CD4-positive, alpha-beta T cell treated with Interleukin-4 for 1 hour (primary cell): ENCODE results near the gene TP53.

Experiments
- DNase-seq, 2 donors: peaks; one replicate each; pipeline ENCODE4 v3.0.0-alpha.2; 2020 to 2022

Gene TP53

GRCh38 chr17:7687072-7687907, at the start of gene TP53:
Gene TP53 (minus strand): TSS chr17:7687490. CDS start chr17:7676594, 10,896 bp downstream.
- peak; percentile 92 for DNase-seq

DNA sequence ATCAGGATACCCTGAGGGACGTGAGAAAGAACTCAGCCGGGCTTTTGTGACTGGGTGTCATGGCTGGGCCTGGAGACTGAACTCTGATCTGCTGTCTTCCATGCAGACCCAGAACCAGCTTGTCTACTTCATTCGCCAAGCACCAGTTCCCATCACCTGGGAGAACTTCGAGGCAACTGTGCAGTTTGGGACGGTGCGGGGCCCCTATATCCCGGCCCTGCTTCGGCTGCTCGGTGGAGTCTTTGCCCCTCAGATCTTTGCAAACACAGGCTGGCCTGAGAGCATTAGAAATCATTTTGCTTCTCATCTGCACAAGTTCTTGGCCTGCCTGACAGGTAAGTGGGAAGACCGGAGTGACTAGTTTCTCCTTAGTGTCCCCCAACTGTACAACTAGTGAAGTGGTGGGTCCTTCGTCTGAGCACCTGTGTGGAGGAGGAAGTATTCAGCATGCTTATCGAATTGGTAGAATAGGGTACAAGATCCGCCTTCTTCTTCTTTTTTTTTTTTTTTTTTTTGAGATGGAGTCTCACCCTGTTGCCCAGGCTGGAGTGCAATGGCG, 45.8 kb upstream of the TP53 start:
- no peak for DNase-seq

DNA sequence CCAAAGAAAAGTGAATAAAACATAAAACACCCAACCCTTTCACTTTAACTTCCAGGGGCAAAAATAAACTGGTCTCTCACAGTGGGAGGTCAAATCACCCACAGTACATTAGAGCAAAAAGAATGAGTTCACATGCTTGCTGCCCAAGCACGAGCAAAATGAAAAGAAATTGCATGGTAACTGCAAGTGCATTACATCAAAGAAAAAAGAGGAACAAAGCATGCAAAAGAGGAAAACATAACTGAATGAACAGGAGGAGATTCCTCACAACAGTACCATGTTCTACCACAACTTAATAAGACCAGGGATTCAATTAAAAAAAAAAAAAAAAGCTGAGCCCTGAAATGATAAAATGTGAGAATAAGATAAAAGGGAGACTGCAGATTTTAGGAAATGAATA, 42.5 kb upstream of the TP53 start:
- no peak for DNase-seq

DNA sequence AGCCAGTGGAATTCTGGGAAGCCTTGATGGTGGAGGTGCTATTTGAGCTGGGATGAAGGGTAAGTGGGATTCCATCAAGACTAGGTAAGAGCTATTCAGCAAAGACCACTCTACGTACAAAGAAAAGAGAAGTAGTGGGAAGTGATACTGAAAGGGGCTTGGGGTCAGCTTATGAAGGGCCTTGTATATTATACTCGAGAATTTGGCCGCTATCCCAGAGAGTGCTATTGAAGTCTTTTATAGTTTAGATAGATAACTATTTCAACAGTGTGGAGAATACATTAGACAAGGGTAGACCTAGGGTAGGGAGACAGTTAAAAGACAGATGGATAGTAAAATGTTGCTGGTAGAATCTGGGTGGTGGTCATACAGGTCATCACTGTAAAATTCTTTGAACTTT, 40.6 kb upstream of the TP53 start:
- DNase-seq: no peak

GRCh38 chr17:7721612-7722011, 34.3 kb upstream of the TP53 start:
- DNase-seq: no peak

DNA sequence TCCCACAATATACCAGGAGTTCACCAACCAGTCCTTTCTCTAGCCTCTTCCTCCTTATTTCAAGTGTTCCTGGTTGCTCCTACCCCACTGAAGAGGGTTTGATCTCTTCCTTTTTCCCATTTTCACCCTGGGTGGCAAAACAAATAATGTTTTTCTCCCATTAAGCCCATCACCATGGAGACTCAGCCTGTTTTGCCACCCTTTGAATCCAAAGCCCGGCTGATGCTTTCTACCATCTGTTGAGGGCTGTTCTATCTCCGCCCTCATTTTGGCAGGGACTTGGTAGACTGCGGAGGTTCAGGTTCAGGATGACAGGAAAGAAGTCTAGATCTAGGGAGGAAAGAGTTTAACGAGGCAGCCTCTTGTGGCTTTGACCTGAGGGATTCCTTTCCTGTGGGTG, 32.8 kb upstream of the TP53 start:
- no peak for DNase-seq

- no peak for DNase-seq
Observed at GRCh38 chr17:7719661-7720060, 32.4 kb upstream of the TP53 start.

- DNase-seq: peak; percentile 16 to 26
Observed at GRCh38 chr17:7717756-7718350, 30.6 kb upstream of the TP53 start.

- no peak for DNase-seq
Observed at GRCh38 chr17:7716901-7717755, 29.8 kb upstream of the TP53 start, which contains the start of gene DNAH2. Gene DNAH2 (plus strand): TSS chr17:7717744. CDS start chr17:7719735, 1,991 bp downstream.

DNA sequence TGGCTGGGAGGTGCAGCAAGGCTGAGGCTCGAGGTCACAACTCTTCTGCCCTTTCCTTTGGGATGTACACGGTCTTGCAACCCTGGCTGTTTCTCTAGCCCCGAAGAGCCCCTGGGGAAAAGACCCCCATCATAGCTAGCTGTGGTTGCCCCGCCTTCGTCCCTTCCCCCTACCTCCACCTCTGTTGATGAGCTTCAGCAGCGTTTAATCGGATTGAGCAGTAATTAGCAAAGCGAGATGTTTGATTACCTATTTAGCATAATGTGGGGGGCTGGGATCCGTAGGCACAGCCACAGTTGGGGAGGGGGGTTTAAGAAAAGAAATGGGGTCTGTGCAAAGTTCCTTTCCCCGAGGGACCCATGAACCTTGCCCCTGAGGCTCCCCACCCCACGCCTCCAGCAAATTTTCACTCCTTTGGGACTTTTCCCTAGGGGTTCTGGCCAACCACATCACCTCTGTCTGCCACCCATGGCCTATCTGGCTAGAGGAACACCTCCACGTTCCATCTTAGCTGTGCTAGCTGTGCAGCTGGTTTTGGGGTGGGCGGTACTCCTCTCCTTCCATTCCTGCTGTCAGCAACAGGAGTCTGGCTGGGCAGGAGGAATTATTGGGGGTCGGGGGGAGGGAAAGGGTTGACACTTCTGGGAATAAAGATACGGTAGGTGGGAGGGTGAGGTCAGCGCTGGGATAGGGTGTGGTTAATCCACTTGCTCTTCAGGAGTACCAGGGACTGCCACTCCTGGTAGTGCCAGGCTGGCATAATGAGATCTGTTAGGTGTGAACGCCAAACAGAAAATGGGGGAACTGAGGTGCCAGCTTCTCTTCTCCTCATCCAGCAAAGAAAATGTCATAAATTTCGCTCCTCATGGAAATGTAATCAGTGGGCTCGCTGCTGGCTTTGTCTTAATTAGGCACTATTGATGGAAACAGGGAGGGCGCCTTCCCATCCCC, 28.9 kb upstream of the TP53 start:
- DNase-seq: no peak

DNA sequence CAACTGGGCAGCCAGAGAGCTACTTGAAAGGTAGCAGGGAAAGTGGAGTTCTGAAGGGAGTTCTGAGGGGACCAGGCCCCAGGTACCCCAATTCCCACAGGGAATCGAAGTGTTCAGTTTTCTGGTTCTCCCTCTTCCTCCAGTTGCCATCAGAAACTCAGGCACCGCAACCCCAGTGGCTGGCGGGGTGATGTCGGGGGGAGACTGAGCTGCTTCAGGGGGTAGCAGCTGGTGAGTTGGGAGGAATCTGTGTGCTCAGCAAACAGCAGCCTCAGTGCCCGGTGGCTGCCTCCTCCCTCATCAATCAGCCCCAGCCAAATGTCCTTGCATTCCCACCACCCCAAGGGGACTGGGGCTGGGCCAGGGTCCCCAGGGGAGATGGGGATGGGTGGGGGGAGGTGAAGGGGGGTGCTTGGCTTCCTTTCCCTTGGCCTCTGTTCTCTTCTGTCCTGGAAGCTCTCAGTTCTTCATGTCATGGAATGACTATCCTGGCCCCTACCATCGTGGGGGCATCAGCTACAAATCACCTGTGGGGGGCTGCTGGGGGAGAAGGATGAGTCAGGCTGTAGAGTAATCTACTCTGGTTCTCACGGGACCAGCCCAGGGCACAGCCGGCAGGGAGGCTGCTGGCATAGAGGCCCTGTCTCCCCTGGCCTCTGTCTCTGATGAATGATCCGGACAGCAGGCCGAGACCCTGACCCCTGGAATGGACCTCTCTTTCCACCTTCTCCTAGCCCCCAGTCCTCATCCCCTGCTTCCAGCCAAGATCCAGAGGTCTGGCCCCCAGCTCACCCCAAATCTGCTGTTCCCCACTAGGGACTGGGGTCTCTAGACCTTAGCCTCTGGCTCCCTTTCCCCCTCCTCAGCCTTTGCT, 27.7 kb upstream of the TP53 start:
- DNase-seq: no peak

- DNase-seq: no peak
Observed at GRCh38 chr17:7713782-7714181, 26.5 kb upstream of the TP53 start.

DNA sequence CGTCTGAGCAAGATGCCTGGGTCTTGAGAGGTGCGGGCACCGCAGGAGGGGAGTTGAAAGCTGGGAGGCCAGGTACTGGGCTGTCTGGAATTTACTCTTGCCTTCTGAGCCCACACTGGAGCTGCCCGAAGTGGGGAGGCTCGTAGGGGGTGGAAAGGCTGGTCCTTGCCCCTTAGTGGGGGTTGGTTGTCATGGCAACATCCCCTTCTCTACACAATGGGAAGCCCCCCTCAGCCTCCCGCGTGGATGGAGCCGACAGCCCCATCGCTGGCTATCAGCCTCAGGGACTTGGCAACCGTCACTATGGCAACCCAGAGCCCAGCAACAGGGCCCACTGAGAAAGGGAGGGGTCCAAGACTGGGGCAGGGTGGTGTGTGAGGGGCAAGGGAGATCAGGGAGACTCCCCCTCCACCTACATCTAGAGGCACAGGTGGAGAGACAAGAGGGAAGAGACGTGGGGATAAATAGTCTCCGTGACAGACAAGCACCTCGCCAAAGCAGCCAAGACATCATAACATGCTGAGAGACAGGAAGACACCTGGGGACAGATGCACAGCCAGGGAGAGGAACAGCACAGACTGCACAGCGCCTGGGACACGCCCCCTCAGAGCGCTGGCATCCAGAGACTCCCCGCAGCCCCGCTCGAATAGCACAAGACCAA, 25.0 kb upstream of the TP53 start:
- DNase-seq: no peak

- DNase-seq: no peak
Observed at GRCh38 chr17:7711051-7711755, 23.9 kb upstream of the TP53 start.

GRCh38 chr17:7710301-7710700, 23.0 kb upstream of the TP53 start:
- no peak for DNase-seq

- DNase-seq: no peak
Observed at GRCh38 chr17:7709031-7709430, 21.7 kb upstream of the TP53 start.

DNA sequence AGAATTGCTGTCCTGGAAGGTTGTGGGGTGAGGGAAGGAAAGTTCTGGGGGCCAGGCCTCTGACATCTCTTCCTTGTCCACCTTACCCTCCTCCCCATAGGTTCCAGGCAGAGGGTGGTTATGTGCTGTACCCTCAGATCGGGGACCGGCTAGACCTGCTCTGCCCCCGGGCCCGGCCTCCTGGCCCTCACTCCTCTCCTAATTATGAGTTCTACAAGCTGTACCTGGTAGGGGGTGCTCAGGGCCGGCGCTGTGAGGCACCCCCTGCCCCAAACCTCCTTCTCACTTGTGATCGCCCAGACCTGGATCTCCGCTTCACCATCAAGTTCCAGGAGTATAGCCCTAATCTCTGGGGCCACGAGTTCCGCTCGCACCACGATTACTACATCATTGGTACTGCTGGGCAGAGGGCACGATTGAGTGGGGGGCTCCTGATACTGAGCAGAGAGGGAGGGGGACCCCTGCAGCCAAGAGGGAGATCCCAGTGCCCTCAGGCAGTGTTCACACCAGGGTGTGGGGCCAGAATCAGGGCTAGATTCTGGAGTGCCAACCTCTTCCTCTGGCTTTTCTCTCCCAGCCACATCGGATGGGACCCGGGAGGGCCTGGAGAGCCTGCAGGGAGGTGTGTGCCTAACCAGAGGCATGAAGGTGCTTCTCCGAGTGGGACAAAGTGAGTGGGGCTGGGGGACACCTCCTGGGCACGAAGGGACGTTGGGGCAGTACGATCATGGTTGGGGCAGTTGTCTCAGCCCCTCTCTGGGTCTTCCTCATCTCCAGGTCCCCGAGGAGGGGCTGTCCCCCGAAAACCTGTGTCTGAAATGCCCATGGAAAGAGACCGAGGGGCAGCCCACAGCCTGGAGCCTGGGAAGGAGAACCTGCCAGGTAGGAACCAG, 20.8 kb upstream of the TP53 start:
- DNase-seq: no peak

DNA sequence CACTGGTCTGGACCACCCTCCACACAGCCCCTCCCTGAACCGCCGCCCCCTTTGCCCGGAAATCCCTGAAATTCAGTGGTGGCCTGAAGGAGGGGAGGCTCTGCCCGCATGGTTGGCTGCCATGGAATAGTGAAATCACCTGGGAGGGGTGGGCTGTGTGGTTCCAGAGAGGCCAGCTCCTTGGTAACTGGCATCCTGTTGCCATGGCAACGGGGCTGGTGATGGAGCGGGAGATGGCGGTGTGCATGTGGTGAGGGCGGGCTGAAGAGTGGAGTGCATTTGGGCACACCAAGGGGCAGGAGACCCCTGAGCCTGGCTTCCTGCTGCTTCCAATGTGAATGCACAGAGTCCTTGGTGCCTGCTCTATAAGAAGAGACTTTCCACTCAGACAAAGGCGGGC, 20.2 kb upstream of the TP53 start:
- no peak for DNase-seq
